ENCODE measurements around the gene PITPNC1. TPM values are rescaled to one million over a fixed set of nuclear protein-coding genes. Genes with fewer than 3 reads are reported as not detected.
A peak's percentile ranks its signal among the peaks of the same experiment; 100 is the strongest.

PITPNC1 gene
- total RNA-seq, 1 experiment from 2014 or later: 20.8 TPM

GRCh38 chr17:67506966-67507365 is 129.9 kb downstream of the PITPNC1 start:
- no peak for ATAC-seq
- in situ Hi-C loops (cut with HindIII; ENCODE audit: low pct_unique_long_range_greater_than_20kb, low sequenced_read_pairs): no loop called here
- no peaks in the 10 kb centered on the region for H3K27me3 ChIP-seq (ENCODE audit: control insufficient read depth, insufficient read depth, low read length)
- H3K4me3 ChIP-seq (ENCODE audit: low read depth in 2 of 2, low read length in 2 of 2): no peak overlapping the region
- H3K36me3 ChIP-seq (ENCODE audit: control insufficient read depth, insufficient read depth, low read length): no peaks in the 10 kb centered on the region
- peaks cover 8% of the 10 kb centered on the region; the same call in 1 of the 2 replicates for H3K9me3 ChIP-seq (ENCODE audit: control insufficient read depth, insufficient read depth, low read depth, low read length)
- ChIA-PET POLR2A (no interaction called here), CTCF (no interaction called here)
- intact Hi-C loops (cut with micrococcal nuclease; ENCODE audit: unreplicated experiment): no loop called here
- TF ChIP-seq TCF7L2 (IDR thresholded peaks at IDR 0.05; ENCODE audit: low read depth, low read length) (no peak), SIN3A (IDR thresholded peaks at IDR 0.05; ENCODE audit: borderline replicate concordance, insufficient read depth, low read depth, low read length) (no peak), POLR2AphosphoS5 (IDR thresholded peaks at IDR 0.05; ENCODE audit: low read depth, low read length) (no peak), REST (IDR thresholded peaks at IDR 0.05; ENCODE audit: insufficient read depth in 1 of 2, low read depth in 2 of 2, low read length in 1 of 2) (no peak), CTCF (IDR thresholded peaks at IDR 0.05) (no peak)
- DNase-seq (ENCODE audit: low read depth, low spot score): no peak
- H3K27ac ChIP-seq (ENCODE audit: low read length): no peak overlapping the region
- no TSS peak for BruUV-seq (replicated peaks)
- peaks cover 6% of the 10 kb centered on the region; the same call in 1 of the 2 replicates for H3K4me1 ChIP-seq (ENCODE audit: control insufficient read depth, insufficient read depth, low read length)

DNA sequence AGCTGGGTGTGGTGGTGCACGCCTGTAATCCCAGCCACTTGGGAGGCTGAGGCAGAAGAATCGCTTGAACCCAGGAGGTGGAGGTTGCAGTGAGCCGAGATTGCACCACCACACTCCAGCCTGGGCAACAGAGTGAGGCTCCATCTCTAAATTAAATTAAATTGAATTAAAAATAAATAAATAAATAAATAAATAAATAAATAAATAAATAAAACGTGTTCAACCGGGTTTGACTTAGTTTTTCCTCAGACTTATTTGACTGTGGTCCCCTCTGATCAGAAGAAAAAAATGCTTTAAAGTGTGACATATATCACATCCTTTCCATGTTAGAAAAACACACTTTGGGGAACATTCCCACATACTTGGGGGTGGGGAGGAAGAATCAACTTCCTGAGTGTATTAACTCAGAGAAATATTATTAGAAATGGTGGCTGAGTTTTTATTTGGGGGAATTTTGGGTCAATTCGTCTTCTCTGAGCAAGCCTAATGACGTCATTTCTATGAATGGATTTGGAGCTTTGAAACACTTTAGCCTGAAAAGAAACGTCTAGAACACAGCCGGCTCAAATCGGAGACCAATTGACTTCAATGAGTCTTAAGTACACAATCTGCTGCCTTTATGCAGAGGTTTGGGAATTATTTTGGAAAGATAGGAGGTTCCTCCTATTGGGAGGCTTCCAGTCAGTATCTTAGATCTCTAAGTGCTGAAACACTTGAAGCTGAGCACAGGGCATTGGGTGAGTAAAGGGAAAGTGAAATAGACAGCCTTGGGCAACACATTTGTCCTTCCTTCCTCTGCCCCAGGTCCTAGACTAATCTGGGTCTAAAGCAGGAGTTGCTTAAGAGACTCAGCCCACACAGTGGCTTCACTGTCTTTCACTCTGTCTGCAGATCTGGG is 132.6 kb downstream of the PITPNC1 start:
- peaks cover 8% of the 10 kb centered on the region; the same call in 1 of the 2 replicates for H3K9me3 ChIP-seq (ENCODE audit: control insufficient read depth, insufficient read depth, low read depth, low read length)
- H3K27ac ChIP-seq (ENCODE audit: low read length): no peak overlapping the region
- BruUV-seq (replicated peaks): no TSS peak
- CTCF ChIA-PET: no interaction called here
- H3K36me3 ChIP-seq (ENCODE audit: control insufficient read depth, insufficient read depth, low read length): no peaks in the 10 kb centered on the region
- TF ChIP-seq POLR2AphosphoS5 (IDR thresholded peaks at IDR 0.05; ENCODE audit: low read depth, low read length): no peak
- TF ChIP-seq CTCF (IDR thresholded peaks at IDR 0.05): no peak
- no peak for TF ChIP-seq SIN3A (IDR thresholded peaks at IDR 0.05; ENCODE audit: borderline replicate concordance, insufficient read depth, low read depth, low read length)
- TF ChIP-seq TCF7L2 (IDR thresholded peaks at IDR 0.05; ENCODE audit: low read depth, low read length): no peak
- TF ChIP-seq REST (IDR thresholded peaks at IDR 0.05; ENCODE audit: insufficient read depth in 1 of 2, low read depth in 2 of 2, low read length in 1 of 2): no peak
- intact Hi-C loops (cut with micrococcal nuclease; ENCODE audit: unreplicated experiment): no loop called here
- no peak for DNase-seq (ENCODE audit: low read depth, low spot score)
- H3K27me3 ChIP-seq (ENCODE audit: control insufficient read depth, insufficient read depth, low read length): no peaks in the 10 kb centered on the region
- POLR2A ChIA-PET: no interaction called here
- no peak overlapping the region for H3K4me3 ChIP-seq (ENCODE audit: low read depth in 2 of 2, low read length in 2 of 2)
- H3K4me1 ChIP-seq (ENCODE audit: control insufficient read depth, insufficient read depth, low read length): no peaks in the 10 kb centered on the region
- ATAC-seq: peak; percentile 42; the same call in 1 of the 2 replicates
- in situ Hi-C loops (cut with HindIII; ENCODE audit: low pct_unique_long_range_greater_than_20kb, low sequenced_read_pairs): no loop called here

All from Panc1 (cell line).